ENCODE data around the gene RMND1. TPM values are rescaled to one million over a fixed set of nuclear protein-coding genes. Genes with fewer than 3 reads are reported as not detected.

Gene RMND1
- polyA plus RNA-seq, 2 donors: 9.6 to 10.6 TPM

GRCh38 chr6:151430886-151431285, 21.0 kb downstream of the RMND1 start:
- Histone ChIP-seq H3K4me3 (ENCODE audit: low read depth in 1 of 2, low read length in 2 of 2) (no peak overlapping the region), H3K27ac (ENCODE audit: low read depth in 2 of 2, low read length in 1 of 2) (no peak overlapping the region), H3K9me3 (ENCODE audit: control insufficient read depth in 2 of 2, insufficient read depth in 1 of 2, low read depth in 1 of 2, low read length in 1 of 2) (no peaks in the 10 kb centered on the region), H3K27me3 (ENCODE audit: control insufficient read depth in 1 of 2, insufficient read depth in 2 of 2, low read length in 2 of 2) (no peaks in the 10 kb centered on the region), H3K36me3 (ENCODE audit: control insufficient read depth in 2 of 2, insufficient read depth in 2 of 2, low read length in 1 of 2) (peaks cover 7 to 10% of the 10 kb centered on the region in 2 donors), H3K4me1 (ENCODE audit: control insufficient read depth in 2 of 2, insufficient read depth in 2 of 2, low read length in 1 of 2) (no peaks in the 10 kb centered on the region)
- 92 to 96% methylated on average over 3 of the region's 3 CpGs for WGBS, 2 donors

GRCh38 chr6:151428093-151428735, 23.7 kb downstream of the RMND1 start:
- peaks cover 0 to 2% of the 10 kb centered on the region in 2 donors for H3K4me1 ChIP-seq (ENCODE audit: control insufficient read depth in 2 of 2, insufficient read depth in 2 of 2, low read length in 1 of 2)
- H3K4me3 ChIP-seq (ENCODE audit: low read depth in 1 of 2, low read length in 2 of 2): no peak overlapping the region
- 93 to 94% methylated on average over 4 of the region's 4 CpGs for WGBS, 2 donors
- H3K27ac ChIP-seq (ENCODE audit: low read depth in 2 of 2, low read length in 1 of 2): no peak overlapping the region
- H3K36me3 ChIP-seq (ENCODE audit: control insufficient read depth in 2 of 2, insufficient read depth in 2 of 2, low read length in 1 of 2): peaks cover 7 to 10% of the 10 kb centered on the region in 2 donors
- no peaks in the 10 kb centered on the region for H3K9me3 ChIP-seq (ENCODE audit: control insufficient read depth in 2 of 2, insufficient read depth in 1 of 2, low read depth in 1 of 2, low read length in 1 of 2)
- H3K27me3 ChIP-seq (ENCODE audit: control insufficient read depth in 1 of 2, insufficient read depth in 2 of 2, low read length in 2 of 2): no peaks in the 10 kb centered on the region

- Histone ChIP-seq H3K27ac (ENCODE audit: low read depth in 2 of 2, low read length in 1 of 2) (no peak overlapping the region), H3K4me1 (ENCODE audit: control insufficient read depth in 2 of 2, insufficient read depth in 2 of 2, low read length in 1 of 2) (peaks cover 0 to 2% of the 10 kb centered on the region in 2 donors), H3K27me3 (ENCODE audit: control insufficient read depth in 1 of 2, insufficient read depth in 2 of 2, low read length in 2 of 2) (no peaks in the 10 kb centered on the region), H3K36me3 (ENCODE audit: control insufficient read depth in 2 of 2, insufficient read depth in 2 of 2, low read length in 1 of 2) (peaks cover 0 to 4% of the 10 kb centered on the region in 2 donors), H3K9me3 (ENCODE audit: control insufficient read depth in 2 of 2, insufficient read depth in 1 of 2, low read depth in 1 of 2, low read length in 1 of 2) (no peaks in the 10 kb centered on the region), H3K4me3 (ENCODE audit: low read depth in 1 of 2, low read length in 2 of 2) (no peak overlapping the region)
- WGBS, 2 donors: 61 to 76% methylated on average over 4 of the region's 4 CpGs
Observed at GRCh38 chr6:151425561-151425960, 26.4 kb downstream of the RMND1 start.

GRCh38 chr6:151422981-151423380, 28.9 kb downstream of the RMND1 start:
- H3K9me3 ChIP-seq (ENCODE audit: control insufficient read depth in 2 of 2, insufficient read depth in 1 of 2, low read depth in 1 of 2, low read length in 1 of 2): no peaks in the 10 kb centered on the region
- WGBS, 2 donors: 84 to 87% methylated on average over 4 of the region's 4 CpGs
- H3K4me3 ChIP-seq (ENCODE audit: low read depth in 1 of 2, low read length in 2 of 2): no peak overlapping the region
- no peak overlapping the region for H3K27ac ChIP-seq (ENCODE audit: low read depth in 2 of 2, low read length in 1 of 2)
- H3K27me3 ChIP-seq (ENCODE audit: control insufficient read depth in 1 of 2, insufficient read depth in 2 of 2, low read length in 2 of 2): no peaks in the 10 kb centered on the region
- peaks cover 0 to 2% of the 10 kb centered on the region in 2 donors for H3K4me1 ChIP-seq (ENCODE audit: control insufficient read depth in 2 of 2, insufficient read depth in 2 of 2, low read length in 1 of 2)
- H3K36me3 ChIP-seq (ENCODE audit: control insufficient read depth in 2 of 2, insufficient read depth in 2 of 2, low read length in 1 of 2): no peaks in the 10 kb centered on the region

- no peaks in the 10 kb centered on the region for H3K9me3 ChIP-seq (ENCODE audit: control insufficient read depth in 2 of 2, insufficient read depth in 1 of 2, low read depth in 1 of 2, low read length in 1 of 2)
- no peaks in the 10 kb centered on the region for H3K4me1 ChIP-seq (ENCODE audit: control insufficient read depth in 2 of 2, insufficient read depth in 2 of 2, low read length in 1 of 2)
- WGBS, 2 donors: 86 to 93% methylated on average over 1 of the region's 1 CpG
- no peak overlapping the region for H3K4me3 ChIP-seq (ENCODE audit: low read depth in 1 of 2, low read length in 2 of 2)
- peaks cover 2 to 4% of the 10 kb centered on the region in 2 donors for H3K36me3 ChIP-seq (ENCODE audit: control insufficient read depth in 2 of 2, insufficient read depth in 2 of 2, low read length in 1 of 2)
- H3K27ac ChIP-seq (ENCODE audit: low read depth in 2 of 2, low read length in 1 of 2): no peak overlapping the region
- no peaks in the 10 kb centered on the region for H3K27me3 ChIP-seq (ENCODE audit: control insufficient read depth in 1 of 2, insufficient read depth in 2 of 2, low read length in 2 of 2)
Observed at GRCh38 chr6:151417477-151417876, 34.4 kb downstream of the RMND1 start.

- Histone ChIP-seq H3K27me3 (ENCODE audit: control insufficient read depth in 1 of 2, insufficient read depth in 2 of 2, low read length in 2 of 2) (no peaks in the 10 kb centered on the region), H3K9me3 (ENCODE audit: control insufficient read depth in 2 of 2, insufficient read depth in 1 of 2, low read depth in 1 of 2, low read length in 1 of 2) (no peaks in the 10 kb centered on the region), H3K27ac (ENCODE audit: low read depth in 2 of 2, low read length in 1 of 2) (no peak overlapping the region), H3K4me3 (ENCODE audit: low read depth in 1 of 2, low read length in 2 of 2) (no peak overlapping the region), H3K4me1 (ENCODE audit: control insufficient read depth in 2 of 2, insufficient read depth in 2 of 2, low read length in 1 of 2) (no peaks in the 10 kb centered on the region), H3K36me3 (ENCODE audit: control insufficient read depth in 2 of 2, insufficient read depth in 2 of 2, low read length in 1 of 2) (peaks cover 4 to 8% of the 10 kb centered on the region in 2 donors)
- 96% methylated on average over 3 of the region's 3 CpGs for WGBS, 2 donors
Observed at GRCh38 chr6:151414641-151415260, 37.2 kb downstream of the RMND1 start.

- H3K9me3 ChIP-seq (ENCODE audit: control insufficient read depth in 2 of 2, insufficient read depth in 1 of 2, low read depth in 1 of 2, low read length in 1 of 2): no peaks in the 10 kb centered on the region
- WGBS, 2 donors: 93 to 94% methylated on average over 8 of the region's 8 CpGs
- H3K4me3 ChIP-seq (ENCODE audit: low read depth in 1 of 2, low read length in 2 of 2): no peak overlapping the region
- H3K36me3 ChIP-seq (ENCODE audit: control insufficient read depth in 2 of 2, insufficient read depth in 2 of 2, low read length in 1 of 2): peaks cover 8 to 9% of the 10 kb centered on the region in 2 donors
- H3K27ac ChIP-seq (ENCODE audit: low read depth in 2 of 2, low read length in 1 of 2): no peak overlapping the region
- no peaks in the 10 kb centered on the region for H3K4me1 ChIP-seq (ENCODE audit: control insufficient read depth in 2 of 2, insufficient read depth in 2 of 2, low read length in 1 of 2)
- H3K27me3 ChIP-seq (ENCODE audit: control insufficient read depth in 1 of 2, insufficient read depth in 2 of 2, low read length in 2 of 2): no peaks in the 10 kb centered on the region
Observed at GRCh38 chr6:151413372-151414145, 38.4 kb downstream of the RMND1 start.

- Histone ChIP-seq H3K4me1 (ENCODE audit: control insufficient read depth in 2 of 2, insufficient read depth in 2 of 2, low read length in 1 of 2) (no peaks in the 10 kb centered on the region), H3K36me3 (ENCODE audit: control insufficient read depth in 2 of 2, insufficient read depth in 2 of 2, low read length in 1 of 2) (peaks cover 9% of the 10 kb centered on the region in 2 donors), H3K27me3 (ENCODE audit: control insufficient read depth in 1 of 2, insufficient read depth in 2 of 2, low read length in 2 of 2) (no peaks in the 10 kb centered on the region), H3K9me3 (ENCODE audit: control insufficient read depth in 2 of 2, insufficient read depth in 1 of 2, low read depth in 1 of 2, low read length in 1 of 2) (no peaks in the 10 kb centered on the region), H3K4me3 (ENCODE audit: low read depth in 1 of 2, low read length in 2 of 2) (no peak overlapping the region), H3K27ac (ENCODE audit: low read depth in 2 of 2, low read length in 1 of 2) (no peak overlapping the region)
- WGBS, 2 donors: 90 to 93% methylated on average over 3 of the region's 3 CpGs
Observed at GRCh38 chr6:151412909-151413308, 39.0 kb downstream of the RMND1 start.

- Histone ChIP-seq H3K27me3 (ENCODE audit: control insufficient read depth in 1 of 2, insufficient read depth in 2 of 2, low read length in 2 of 2) (no peaks in the 10 kb centered on the region), H3K27ac (ENCODE audit: low read depth in 2 of 2, low read length in 1 of 2) (no peak overlapping the region), H3K36me3 (ENCODE audit: control insufficient read depth in 2 of 2, insufficient read depth in 2 of 2, low read length in 1 of 2) (peaks cover 9% of the 10 kb centered on the region in 2 donors), H3K4me3 (ENCODE audit: low read depth in 1 of 2, low read length in 2 of 2) (no peak overlapping the region), H3K4me1 (ENCODE audit: control insufficient read depth in 2 of 2, insufficient read depth in 2 of 2, low read length in 1 of 2) (no peaks in the 10 kb centered on the region), H3K9me3 (ENCODE audit: control insufficient read depth in 2 of 2, insufficient read depth in 1 of 2, low read depth in 1 of 2, low read length in 1 of 2) (no peaks in the 10 kb centered on the region)
- 96% methylated on average over 7 of the region's 7 CpGs for WGBS, 2 donors
Observed at GRCh38 chr6:151409679-151410078, 42.2 kb downstream of the RMND1 start.

Data from esophagus (tissue), 2 donors.